ENCODE results near the gene ALDH5A1. TPM values are rescaled to one million over a fixed set of nuclear protein-coding genes. Genes with fewer than 3 reads are reported as not detected.

Gene ALDH5A1
- total and polyA plus RNA-seq, 2 donors: 13.4 to 35.1 TPM

DNA sequence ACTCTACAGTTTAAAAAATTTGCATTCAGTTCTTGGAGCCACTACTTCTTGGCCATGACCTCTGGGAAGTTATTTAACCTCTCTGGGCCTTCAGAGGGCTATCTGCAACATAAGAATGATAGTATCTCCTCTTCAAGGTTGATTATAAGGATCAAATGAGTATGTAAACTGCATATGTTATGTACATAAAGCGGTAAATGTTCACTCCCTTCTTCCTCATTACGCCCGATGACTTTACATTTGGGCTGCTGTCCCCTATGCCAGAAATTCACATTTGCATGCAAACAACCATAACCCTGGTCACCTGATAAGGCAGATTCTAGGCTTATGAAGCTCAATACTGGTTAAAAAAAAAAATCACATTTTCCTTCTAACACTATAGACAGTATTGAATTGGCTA is 50.4 kb downstream of the ALDH5A1 start:
- WGBS: 98% methylated on average over 3 of the region's 3 CpGs
- peaks cover 0 to 3% of the 10 kb centered on the region in 2 donors for H3K36me3 ChIP-seq (ENCODE audit: control insufficient read depth in 2 of 2, insufficient read depth in 2 of 2, low read length in 1 of 2)
- no peaks in the 10 kb centered on the region for H3K9me3 ChIP-seq (ENCODE audit: control insufficient read depth in 2 of 2, insufficient read depth in 1 of 2, low read length in 1 of 2)
- H3K27me3 ChIP-seq (ENCODE audit: control insufficient read depth in 2 of 2, insufficient read depth in 1 of 2, low read length in 1 of 2): peaks cover 0 to 3% of the 10 kb centered on the region in 2 donors
- no peak overlapping the region for H3K27ac ChIP-seq (ENCODE audit: low read depth in 1 of 2, low read length in 1 of 2)
- peaks cover 0 to 6% of the 10 kb centered on the region in 2 donors for H3K4me1 ChIP-seq (ENCODE audit: control insufficient read depth in 2 of 2, insufficient read depth in 2 of 2, low read length in 2 of 2)
- no peak overlapping the region for H3K4me3 ChIP-seq (ENCODE audit: low read length in 2 of 2)
- DNase-seq (ENCODE audit: low read depth in 6 of 9, low spot score in 9 of 9): no peak

DNA sequence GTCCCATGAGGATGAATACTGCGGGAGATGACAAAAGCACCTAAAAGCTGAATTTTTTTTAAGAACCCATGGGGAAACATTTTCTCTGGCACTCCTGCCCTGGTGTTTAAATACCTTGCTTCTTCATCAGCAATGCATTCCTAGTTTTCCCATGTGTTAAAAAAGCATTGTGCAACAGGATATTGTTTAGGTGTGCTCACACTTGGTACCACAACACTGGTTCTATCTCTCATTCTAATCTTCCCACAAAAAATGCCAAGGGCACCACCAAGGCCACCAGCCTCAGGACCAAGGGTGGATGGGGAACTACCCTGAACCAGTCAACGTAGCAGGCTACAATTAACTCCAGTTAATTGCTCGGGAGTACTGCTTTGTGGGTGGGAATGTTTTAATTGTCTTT is 50.9 kb downstream of the ALDH5A1 start:
- peaks cover 0 to 6% of the 10 kb centered on the region in 2 donors for H3K4me1 ChIP-seq (ENCODE audit: control insufficient read depth in 2 of 2, insufficient read depth in 2 of 2, low read length in 2 of 2)
- 94% methylated on average over 3 of the region's 3 CpGs for WGBS
- H3K27ac ChIP-seq (ENCODE audit: low read depth in 1 of 2, low read length in 1 of 2): no peak overlapping the region
- no peak overlapping the region for H3K4me3 ChIP-seq (ENCODE audit: low read length in 2 of 2)
- no peaks in the 10 kb centered on the region for H3K9me3 ChIP-seq (ENCODE audit: control insufficient read depth in 2 of 2, insufficient read depth in 1 of 2, low read length in 1 of 2)
- peaks cover 0 to 3% of the 10 kb centered on the region in 2 donors for H3K27me3 ChIP-seq (ENCODE audit: control insufficient read depth in 2 of 2, insufficient read depth in 1 of 2, low read length in 1 of 2)
- DNase-seq (ENCODE audit: low read depth in 6 of 9, low spot score in 9 of 9): no peak
- no peaks in the 10 kb centered on the region for H3K36me3 ChIP-seq (ENCODE audit: control insufficient read depth in 2 of 2, insufficient read depth in 2 of 2, low read length in 1 of 2)

DNA sequence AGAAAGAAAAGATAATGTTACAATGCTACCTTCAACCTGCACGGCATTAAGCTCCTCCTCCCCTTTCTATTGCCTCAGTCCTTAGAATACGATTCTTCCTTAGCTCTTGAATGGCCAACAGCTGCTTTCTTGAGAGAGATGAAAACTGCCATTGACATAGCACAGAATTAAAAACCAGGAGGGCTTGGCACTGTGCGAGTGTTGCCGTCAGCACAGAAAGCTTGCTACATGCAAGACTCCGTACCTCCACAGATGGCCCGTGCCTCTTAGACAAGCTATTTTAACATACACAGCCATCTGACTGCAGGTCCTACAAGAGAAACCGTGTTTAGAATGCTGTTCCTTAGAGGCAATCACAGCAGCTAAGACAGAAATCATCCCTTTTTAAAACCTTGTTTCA is 51.7 kb downstream of the ALDH5A1 start:
- Histone ChIP-seq H3K27ac (ENCODE audit: low read depth in 1 of 2, low read length in 1 of 2) (no peak overlapping the region), H3K4me1 (ENCODE audit: control insufficient read depth in 2 of 2, insufficient read depth in 2 of 2, low read length in 2 of 2) (peaks cover 0 to 6% of the 10 kb centered on the region in 2 donors), H3K27me3 (ENCODE audit: control insufficient read depth in 2 of 2, insufficient read depth in 1 of 2, low read length in 1 of 2) (peaks cover 0 to 3% of the 10 kb centered on the region in 2 donors), H3K9me3 (ENCODE audit: control insufficient read depth in 2 of 2, insufficient read depth in 1 of 2, low read length in 1 of 2) (no peaks in the 10 kb centered on the region), H3K36me3 (ENCODE audit: control insufficient read depth in 2 of 2, insufficient read depth in 2 of 2, low read length in 1 of 2) (no peaks in the 10 kb centered on the region), H3K4me3 (ENCODE audit: low read length in 2 of 2) (no peak overlapping the region)
- WGBS: 98% methylated on average over 7 of the region's 7 CpGs
- no peak for DNase-seq (ENCODE audit: low read depth in 6 of 9, low spot score in 9 of 9)

DNA sequence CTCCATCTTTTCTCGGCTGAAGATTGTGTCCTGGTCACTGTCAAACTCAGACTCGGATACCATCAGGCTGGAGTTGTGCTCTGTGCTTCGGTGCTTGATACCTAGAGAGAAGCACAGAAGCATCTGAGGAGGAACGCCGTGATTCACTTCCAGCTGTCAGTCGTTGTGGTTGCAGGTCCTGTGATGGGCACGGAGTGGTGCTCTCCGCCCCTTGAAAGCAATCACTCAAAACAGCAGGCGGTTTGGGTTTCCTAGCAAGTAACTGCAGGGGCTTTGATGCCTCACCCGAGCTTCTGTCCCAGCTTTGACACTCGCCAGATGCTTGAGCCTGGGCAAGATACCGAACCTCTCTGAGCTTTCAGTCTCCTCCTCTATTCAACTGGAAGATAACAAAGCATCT is 52.5 kb downstream of the ALDH5A1 start:
- peak in 7 of 9 donors; percentile 39 to 89 (median 70) for DNase-seq (ENCODE audit: low read depth in 6 of 9, low spot score in 9 of 9)
- H3K27ac ChIP-seq (ENCODE audit: low read depth in 1 of 2, low read length in 1 of 2): no peak overlapping the region
- no peak overlapping the region for H3K4me3 ChIP-seq (ENCODE audit: low read length in 2 of 2)
- H3K4me1 ChIP-seq (ENCODE audit: control insufficient read depth in 2 of 2, insufficient read depth in 2 of 2, low read length in 2 of 2): peaks cover 0 to 6% of the 10 kb centered on the region in 2 donors
- no peaks in the 10 kb centered on the region for H3K36me3 ChIP-seq (ENCODE audit: control insufficient read depth in 2 of 2, insufficient read depth in 2 of 2, low read length in 1 of 2)
- WGBS: 21% methylated on average over 12 of the region's 12 CpGs
- no peaks in the 10 kb centered on the region for H3K9me3 ChIP-seq (ENCODE audit: control insufficient read depth in 2 of 2, insufficient read depth in 1 of 2, low read length in 1 of 2)
- peaks cover 0 to 3% of the 10 kb centered on the region in 2 donors for H3K27me3 ChIP-seq (ENCODE audit: control insufficient read depth in 2 of 2, insufficient read depth in 1 of 2, low read length in 1 of 2)

DNA sequence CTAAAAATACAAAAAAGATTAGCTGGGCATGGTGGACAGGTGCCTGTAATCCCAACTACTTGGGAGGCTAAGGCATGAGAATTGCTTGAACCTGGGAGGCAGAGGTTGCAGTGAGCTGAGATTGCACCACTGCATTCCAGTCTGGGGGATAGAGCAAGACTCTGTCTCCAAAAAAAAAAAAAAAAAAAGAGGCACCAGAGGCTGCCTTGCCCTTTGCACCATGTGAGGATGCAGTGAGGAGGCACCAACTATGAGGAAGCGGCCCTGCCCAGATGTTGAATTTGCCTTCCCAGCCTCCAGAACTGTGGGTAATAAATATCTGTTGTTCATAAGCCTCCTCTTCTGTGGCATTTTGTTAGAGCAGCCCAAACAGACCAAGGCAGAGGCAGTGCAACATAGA is 54.4 kb downstream of the ALDH5A1 start:
- Histone ChIP-seq H3K9me3 (ENCODE audit: control insufficient read depth in 2 of 2, insufficient read depth in 1 of 2, low read length in 1 of 2) (no peaks in the 10 kb centered on the region), H3K27ac (ENCODE audit: low read depth in 1 of 2, low read length in 1 of 2) (no peak overlapping the region), H3K4me1 (ENCODE audit: control insufficient read depth in 2 of 2, insufficient read depth in 2 of 2, low read length in 2 of 2) (peaks cover 0 to 6% of the 10 kb centered on the region in 2 donors), H3K27me3 (ENCODE audit: control insufficient read depth in 2 of 2, insufficient read depth in 1 of 2, low read length in 1 of 2) (peaks cover 0 to 3% of the 10 kb centered on the region in 2 donors), H3K4me3 (ENCODE audit: low read length in 2 of 2) (no peak overlapping the region), H3K36me3 (ENCODE audit: control insufficient read depth in 2 of 2, insufficient read depth in 2 of 2, low read length in 1 of 2) (no peaks in the 10 kb centered on the region)
- WGBS: 100% methylated on average over 1 of the region's 1 CpG
- no peak for DNase-seq (ENCODE audit: low read depth in 6 of 9, low spot score in 9 of 9)

DNA sequence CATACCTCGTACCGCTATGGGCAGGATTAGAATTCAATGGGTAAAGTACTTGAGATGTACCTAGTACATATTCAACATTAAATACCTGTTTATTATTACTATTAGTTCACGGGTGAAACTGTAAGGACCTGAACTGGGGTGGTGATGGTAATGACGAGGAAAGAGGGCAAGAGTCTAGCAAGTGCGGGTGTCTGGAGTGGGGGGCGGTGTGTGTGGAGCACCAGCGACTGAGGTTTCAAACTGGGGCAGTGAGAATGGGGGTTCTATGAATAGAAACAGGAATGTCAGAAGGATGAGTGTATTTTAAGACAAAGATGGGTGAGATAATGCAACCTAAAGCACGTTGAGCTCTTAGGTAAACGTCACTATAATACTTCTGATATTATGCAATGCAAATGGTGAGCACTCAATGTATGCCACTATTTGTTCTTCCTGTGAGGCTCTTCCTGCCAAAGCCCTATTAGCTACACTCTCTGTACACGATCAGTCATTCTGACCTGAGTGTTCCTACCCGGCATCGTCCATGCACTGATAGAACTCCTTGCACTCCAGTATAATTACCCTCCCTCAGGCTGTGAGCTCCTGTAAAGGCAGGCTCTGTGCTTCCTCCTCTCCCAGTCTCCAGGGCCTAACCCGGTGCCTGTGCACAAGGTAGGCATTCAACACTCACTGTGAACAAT is 55.0 kb downstream of the ALDH5A1 start:
- WGBS: 97% methylated on average over 13 of the region's 13 CpGs
- H3K4me3 ChIP-seq (ENCODE audit: low read length in 2 of 2): no peak overlapping the region
- DNase-seq (ENCODE audit: low read depth in 6 of 9, low spot score in 9 of 9): no peak
- H3K9me3 ChIP-seq (ENCODE audit: control insufficient read depth in 2 of 2, insufficient read depth in 1 of 2, low read length in 1 of 2): no peaks in the 10 kb centered on the region
- no peaks in the 10 kb centered on the region for H3K36me3 ChIP-seq (ENCODE audit: control insufficient read depth in 2 of 2, insufficient read depth in 2 of 2, low read length in 1 of 2)
- H3K27ac ChIP-seq (ENCODE audit: low read depth in 1 of 2, low read length in 1 of 2): no peak overlapping the region
- peaks cover 0 to 3% of the 10 kb centered on the region in 2 donors for H3K27me3 ChIP-seq (ENCODE audit: control insufficient read depth in 2 of 2, insufficient read depth in 1 of 2, low read length in 1 of 2)
- H3K4me1 ChIP-seq (ENCODE audit: control insufficient read depth in 2 of 2, insufficient read depth in 2 of 2, low read length in 2 of 2): peaks cover 0 to 6% of the 10 kb centered on the region in 2 donors

DNA sequence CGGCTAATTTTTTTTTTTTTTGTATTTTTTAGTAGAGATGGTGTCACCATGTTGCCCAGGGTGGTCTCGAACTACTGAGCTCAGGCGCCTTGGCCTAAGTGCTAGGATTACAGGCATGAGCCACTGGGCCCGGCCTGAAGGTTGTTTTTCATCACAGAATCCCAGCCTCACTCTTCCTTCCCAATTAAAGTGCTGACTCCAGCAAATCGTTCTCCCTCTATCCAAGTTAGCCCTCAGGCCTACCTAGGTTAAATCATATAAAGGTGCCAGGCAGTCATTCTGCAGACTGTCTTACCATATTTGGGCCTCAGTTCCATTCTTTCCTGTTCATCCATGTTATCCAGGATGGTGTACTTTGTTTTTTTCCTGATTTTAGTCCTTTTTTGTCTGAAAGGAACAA is 56.4 kb downstream of the ALDH5A1 start:
- no peak overlapping the region for H3K27ac ChIP-seq (ENCODE audit: low read depth in 1 of 2, low read length in 1 of 2)
- H3K4me1 ChIP-seq (ENCODE audit: control insufficient read depth in 2 of 2, insufficient read depth in 2 of 2, low read length in 2 of 2): peaks cover 0 to 6% of the 10 kb centered on the region in 2 donors
- WGBS: 98% methylated on average over 5 of the region's 5 CpGs
- peaks cover 0 to 3% of the 10 kb centered on the region in 2 donors for H3K27me3 ChIP-seq (ENCODE audit: control insufficient read depth in 2 of 2, insufficient read depth in 1 of 2, low read length in 1 of 2)
- no peaks in the 10 kb centered on the region for H3K9me3 ChIP-seq (ENCODE audit: control insufficient read depth in 2 of 2, insufficient read depth in 1 of 2, low read length in 1 of 2)
- H3K4me3 ChIP-seq (ENCODE audit: low read length in 2 of 2): no peak overlapping the region
- DNase-seq (ENCODE audit: low read depth in 6 of 9, low spot score in 9 of 9): no peak
- no peaks in the 10 kb centered on the region for H3K36me3 ChIP-seq (ENCODE audit: control insufficient read depth in 2 of 2, insufficient read depth in 2 of 2, low read length in 1 of 2)

DNA sequence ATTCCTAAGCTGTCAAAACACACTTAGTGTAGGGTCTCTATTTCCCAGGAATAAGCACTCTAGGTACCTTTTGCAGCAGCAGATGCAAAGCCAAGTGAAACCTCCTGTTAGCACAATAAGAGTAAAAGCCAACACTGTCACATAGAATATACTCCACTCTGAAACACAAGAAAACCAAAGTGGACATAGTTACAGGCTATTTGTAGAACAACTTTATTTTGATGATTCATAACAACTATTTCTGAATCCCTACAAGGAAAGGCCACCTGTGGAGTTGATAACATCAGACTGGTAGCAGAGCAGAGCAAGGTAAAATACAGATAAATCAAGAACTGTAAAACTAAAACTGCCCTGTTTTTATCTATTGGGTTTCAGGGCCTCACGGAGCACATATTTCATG is 59.7 kb downstream of the ALDH5A1 start:
- Histone ChIP-seq H3K4me1 (ENCODE audit: control insufficient read depth in 2 of 2, insufficient read depth in 2 of 2, low read length in 2 of 2) (no peaks in the 10 kb centered on the region), H3K27ac (ENCODE audit: low read depth in 1 of 2, low read length in 1 of 2) (no peak overlapping the region), H3K9me3 (ENCODE audit: control insufficient read depth in 2 of 2, insufficient read depth in 1 of 2, low read length in 1 of 2) (no peaks in the 10 kb centered on the region), H3K36me3 (ENCODE audit: control insufficient read depth in 2 of 2, insufficient read depth in 2 of 2, low read length in 1 of 2) (no peaks in the 10 kb centered on the region), H3K4me3 (ENCODE audit: low read length in 2 of 2) (no peak overlapping the region), H3K27me3 (ENCODE audit: control insufficient read depth in 2 of 2, insufficient read depth in 1 of 2, low read length in 1 of 2) (no peaks in the 10 kb centered on the region)
- 97% methylated on average over 1 of the region's 1 CpG for WGBS
- DNase-seq (ENCODE audit: low read depth in 6 of 9, low spot score in 9 of 9): no peak

DNA sequence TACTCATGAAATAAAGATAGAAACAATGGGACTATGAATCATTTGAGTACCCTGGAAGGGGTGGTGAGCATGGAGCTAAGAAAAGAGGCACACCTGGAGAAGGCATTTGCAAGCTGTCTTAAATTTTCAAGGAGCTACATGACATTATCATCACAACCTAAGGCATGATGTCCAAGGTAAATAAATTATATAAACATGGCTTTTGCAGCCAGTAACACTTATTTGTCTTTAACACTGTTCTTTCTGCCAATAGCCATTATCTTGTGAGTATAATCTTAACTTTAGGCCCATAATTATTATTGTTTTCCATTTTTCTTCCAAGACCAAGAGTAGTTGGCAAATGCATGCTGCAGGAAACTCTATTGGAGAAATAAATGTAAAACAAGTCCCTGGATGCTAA is 63.7 kb downstream of the ALDH5A1 start:
- Histone ChIP-seq H3K4me3 (ENCODE audit: low read length in 2 of 2) (no peak overlapping the region), H3K27ac (ENCODE audit: low read depth in 1 of 2, low read length in 1 of 2) (no peak overlapping the region), H3K9me3 (ENCODE audit: control insufficient read depth in 2 of 2, insufficient read depth in 1 of 2, low read length in 1 of 2) (no peaks in the 10 kb centered on the region), H3K36me3 (ENCODE audit: control insufficient read depth in 2 of 2, insufficient read depth in 2 of 2, low read length in 1 of 2) (no peaks in the 10 kb centered on the region), H3K27me3 (ENCODE audit: control insufficient read depth in 2 of 2, insufficient read depth in 1 of 2, low read length in 1 of 2) (no peaks in the 10 kb centered on the region), H3K4me1 (ENCODE audit: control insufficient read depth in 2 of 2, insufficient read depth in 2 of 2, low read length in 2 of 2) (no peaks in the 10 kb centered on the region)
- no peak for DNase-seq (ENCODE audit: low read depth in 6 of 9, low spot score in 9 of 9)

Measured in thymus (tissue), 11 donors.